Left ventricle myocardium inferior (tissue), 1 donor: ENCODE measurements around the gene SLC9A6. TPM values are rescaled to one million over a fixed set of nuclear protein-coding genes. Genes with fewer than 3 reads are reported as not detected.

ENCODE experiments used
- DNase-seq: peaks from one replicate; pipeline ENCODE4 v3.0.0-alpha.2; 2020
- H3K27ac ChIP-seq: fragments of 200-600 bp; replicated peaks from 2 replicates; pipeline ENCODE4 v1.8.0; 2021
- H3K27me3 ChIP-seq: fragments of 200-600 bp; 2 replicates; pipeline ENCODE4 v1.8.0; 2021; ENCODE audit warnings: low read depth
- H3K36me3 ChIP-seq: fragments of 200-600 bp; 2 replicates; pipeline ENCODE4 v1.8.0; 2021
- H3K4me1 ChIP-seq: fragments of 200-600 bp; 2 replicates; pipeline ENCODE4 v1.8.0; 2021
- H3K4me3 ChIP-seq: fragments of 200-600 bp; 2 replicates; pipeline ENCODE4 v1.8.0; 2021; ENCODE audit warnings: mild to moderate bottlenecking, moderate library complexity
- H3K9me3 ChIP-seq: fragments of 200-600 bp; replicated peaks from 2 replicates; pipeline ENCODE4 v1.8.0; 2021
- CTCF ChIP-seq: fragments of 200-600 bp; IDR thresholded peaks from 2 replicates; pipeline ENCODE4 v1.8.0; 2021; ENCODE audit warnings: antibody characterized with exemption, mild to moderate bottlenecking, borderline replicate concordance
- intact Hi-C: fragments of 100-400 bp; cut with micrococcal nuclease; formaldehyde crosslinking; loops from one replicate; pipeline ENCODE4 v1.11.0; 2022
- total RNA-seq: library from RNA; stranded (reverse); fragmentation: NEBNext Ultra II Directional; extraction: Animal tissue kit (Norgen Biotek cat#: 25700); gene quantifications from one replicate; pipeline ENCODE4 v1.2.1, GENCODE V29; 2021
- donor health status: DM: no; HTN: yes; CAD: no; lungs with severe emphysema.

The SLC9A6 gene
- total RNA-seq, 1 donor from 2014 or later = 15.6 TPM

- H3K27ac ChIP-seq = no peak overlapping the region
Measured at GRCh38 chrX:136051611-136052010, 66.4 kb downstream of the SLC9A6 start.

GRCh38 chrX:136055651-136056221, 70.5 kb downstream of the SLC9A6 start:
- Histone ChIP-seq H3K4me3 (peak overlapping the region; percentile 4), H3K27ac (peak overlapping the region; percentile 80), H3K27me3 (no peaks in the 10 kb centered on the region), H3K9me3 (no peaks in the 10 kb centered on the region), H3K4me1 (peaks cover 4% of the 10 kb centered on the region), H3K36me3 (no peaks in the 10 kb centered on the region)
- DNase-seq = no peak
- TF ChIP-seq CTCF = no peak
- intact Hi-C loops = no loop called here

More at GRCh38 chrX:136051611-136052010, 66.4 kb downstream of the SLC9A6 start:
- intact Hi-C loops = no loop called here
- DNase-seq = no peak
- Histone ChIP-seq H3K4me1 (peaks cover 4% of the 10 kb centered on the region), H3K4me3 (no peak overlapping the region), H3K27me3 (no peaks in the 10 kb centered on the region), H3K9me3 (no peaks in the 10 kb centered on the region), H3K36me3 (no peaks in the 10 kb centered on the region)
- TF ChIP-seq CTCF = no peak

- H3K4me1 ChIP-seq = peaks cover 4% of the 10 kb centered on the region
- H3K9me3 ChIP-seq = no peaks in the 10 kb centered on the region
- intact Hi-C loops = no loop called here
- H3K4me3 ChIP-seq = no peak overlapping the region
- H3K27ac ChIP-seq = no peak overlapping the region
- DNase-seq = no peak
- TF ChIP-seq CTCF = no peak
- no peaks in the 10 kb centered on the region for H3K27me3 ChIP-seq
- H3K36me3 ChIP-seq = no peaks in the 10 kb centered on the region
Measured at GRCh38 chrX:136057567-136057966, 72.3 kb downstream of the SLC9A6 start.

- Histone ChIP-seq H3K27me3 (no peaks in the 10 kb centered on the region), H3K36me3 (no peaks in the 10 kb centered on the region), H3K4me3 (no peak overlapping the region), H3K9me3 (no peaks in the 10 kb centered on the region), H3K4me1 (peaks cover 4% of the 10 kb centered on the region), H3K27ac (no peak overlapping the region)
- no peak for DNase-seq
- intact Hi-C loops = no loop called here
- no peak for TF ChIP-seq CTCF
Measured at GRCh38 chrX:136059350-136059749, 74.1 kb downstream of the SLC9A6 start.

GRCh38 chrX:136061286-136061685, 76.1 kb downstream of the SLC9A6 start:
- Histone ChIP-seq H3K4me1 (peaks cover 4% of the 10 kb centered on the region), H3K4me3 (no peak overlapping the region), H3K27me3 (no peaks in the 10 kb centered on the region), H3K27ac (peak overlapping the region; percentile 33), H3K9me3 (no peaks in the 10 kb centered on the region), H3K36me3 (no peaks in the 10 kb centered on the region)
- peak; percentile 15 for DNase-seq
- no peak for TF ChIP-seq CTCF
- intact Hi-C loops = no loop called here

- Histone ChIP-seq H3K27me3 (no peaks in the 10 kb centered on the region), H3K4me1 (no peaks in the 10 kb centered on the region), H3K27ac (peak overlapping the region; percentile 33), H3K9me3 (no peaks in the 10 kb centered on the region), H3K4me3 (no peak overlapping the region), H3K36me3 (no peaks in the 10 kb centered on the region)
- no peak for DNase-seq
- intact Hi-C loops = no loop called here
- no peak for TF ChIP-seq CTCF
Measured at GRCh38 chrX:136061696-136062095, 76.5 kb downstream of the SLC9A6 start.
